GM12878 (cell line): ENCODE measurements around the gene TET2. TPM values are rescaled to one million over a fixed set of nuclear protein-coding genes. Genes with fewer than 3 reads are reported as not detected.

Experiments
- ATF7 ChIP-seq: fragments of 450-650 bp; IDR thresholded peaks from 2 replicates; pipeline ENCODE4 v1.6.1; 2016; ENCODE audit warnings: low read depth, mild to moderate bottlenecking
- ELK1 ChIP-seq: IDR thresholded peaks from 2 replicates; pipeline ENCODE4 v1.6.1; 2012; ENCODE audit warnings: low read depth, low read length, improper control_type of control experiment
- HDGF ChIP-seq: fragments of 450-650 bp; IDR thresholded peaks from 2 replicates; pipeline ENCODE4 v1.6.1; 2016; ENCODE audit warnings: antibody characterized with exemption
- MYB ChIP-seq: fragments of 150-350 bp; IDR thresholded peaks from 2 replicates; pipeline ENCODE4 v1.6.1; 2014; ENCODE audit warnings: mild to moderate bottlenecking, low read depth, low read length, borderline replicate concordance
- PRDM15 ChIP-seq: fragments of 450-650 bp; formaldehyde crosslinking; IDR thresholded peaks from 2 replicates; pipeline ENCODE4 v1.4.0; 2020; ENCODE audit warnings: mild to moderate bottlenecking, moderate library complexity
- RELB ChIP-seq: fragments of 450-650 bp; IDR thresholded peaks from 2 replicates; pipeline ENCODE4 v1.6.1; 2017; ENCODE audit warnings: low read depth, mild to moderate bottlenecking, moderate library complexity
- TARDBP ChIP-seq: IDR thresholded peaks from 2 replicates; pipeline ENCODE4 v1.6.1; 2016; ENCODE audit warnings: borderline replicate concordance
- polyA plus RNA-seq, 11 experiments: library from polyadenylated mRNA; depleted of rRNA in 4 of 11; unstranded in 6 of 11; stranded (reverse) in 5 of 11; fragments of >200 nt; fragmentation: Nextera tagmentation in 4 of 11; fragmentation: Illumina TruSeq in 1 of 11; extraction: Ambion mirVana in 4 of 11; extraction: Trizol in 1 of 11; gene quantifications; 1 replicate in 1 of 11; 2 replicates in 10 of 11; pipeline versions ENCODE4 v1.2.1 to v1.2.3, GENCODE V29; 2011 to 2016; ENCODE audit warnings: inconsistent platforms in 2 of 11, missing spikeins in 2 of 11, low read depth in 1 of 11
- total RNA-seq, 4 experiments: library from RNA; depleted of rRNA in 3 of 4; stranded (reverse); fragments of >200 nt in 3 of 4; fragmentation: Illumina TruSeq in 1 of 4; extraction: Trizol in 1 of 4; gene quantifications; 2 replicates each; pipeline versions ENCODE4 v1.2.1 to v1.2.3, GENCODE V29; 2013 to 2021

TET2 gene
- total and polyA plus RNA-seq, 10 of the 15 experiments (the other 5 are each of a cell fraction or from before 2014, with no cell fraction given): 3.7 to 49.0 (median 27.5) TPM

GRCh38 chr4:105166066-105166465, 19.4 kb downstream of the TET2 start (continued):
- TF ChIP-seq ATF7: no peak
- TF ChIP-seq PRDM15 (CRISPR knock-in tag): no peak
- TF ChIP-seq RELB: 0 out of 2 replicates have a peak, but pooled peaks have one; percentile 18
- no peak for TF ChIP-seq TARDBP
- TF ChIP-seq HDGF: no peak
- TF ChIP-seq ELK1: no peak
- no peak for TF ChIP-seq MYB
